Memory B cell (primary cell): Measurements from ENCODE around the gene SLC2A4RG.

Experiments
- ATAC-seq: fragments of 150-1000 bp; cut with Tn5 transposase; 2 replicates; pipeline ENCODE4 v1.10.0; 2021; ENCODE audit warnings: low read depth, mild to moderate bottlenecking, moderate library complexity
- DNase-seq, 2 donors: peaks; one replicate each; pipeline ENCODE4 v3.0.0; 2022; ENCODE audit warnings: low spot score in 2 of 2
- H3K27ac Mint-ChIP-seq: one replicate; pipeline ENCODE4 v1.8.0; 2022; ENCODE audit warnings: mild to moderate bottlenecking, moderate library complexity, mixed read lengths
- H3K27me3 Mint-ChIP-seq: one replicate; pipeline ENCODE4 v1.8.0; 2022; ENCODE audit warnings: mixed read lengths
- H3K36me3 Mint-ChIP-seq: one replicate; pipeline ENCODE4 v1.8.0; 2022; ENCODE audit warnings: mild to moderate bottlenecking, mixed read lengths
- H3K4me1 Mint-ChIP-seq: one replicate; pipeline ENCODE4 v1.8.0; 2022; ENCODE audit warnings: mixed read lengths
- H3K4me3 Mint-ChIP-seq: one replicate; pipeline ENCODE4 v1.8.0; 2022; ENCODE audit warnings: mild to moderate bottlenecking, moderate library complexity, mixed read lengths
- H3K9me3 Mint-ChIP-seq: one replicate; pipeline ENCODE4 v1.8.0; 2022; ENCODE audit warnings: mixed read lengths

SLC2A4RG gene

DNA sequence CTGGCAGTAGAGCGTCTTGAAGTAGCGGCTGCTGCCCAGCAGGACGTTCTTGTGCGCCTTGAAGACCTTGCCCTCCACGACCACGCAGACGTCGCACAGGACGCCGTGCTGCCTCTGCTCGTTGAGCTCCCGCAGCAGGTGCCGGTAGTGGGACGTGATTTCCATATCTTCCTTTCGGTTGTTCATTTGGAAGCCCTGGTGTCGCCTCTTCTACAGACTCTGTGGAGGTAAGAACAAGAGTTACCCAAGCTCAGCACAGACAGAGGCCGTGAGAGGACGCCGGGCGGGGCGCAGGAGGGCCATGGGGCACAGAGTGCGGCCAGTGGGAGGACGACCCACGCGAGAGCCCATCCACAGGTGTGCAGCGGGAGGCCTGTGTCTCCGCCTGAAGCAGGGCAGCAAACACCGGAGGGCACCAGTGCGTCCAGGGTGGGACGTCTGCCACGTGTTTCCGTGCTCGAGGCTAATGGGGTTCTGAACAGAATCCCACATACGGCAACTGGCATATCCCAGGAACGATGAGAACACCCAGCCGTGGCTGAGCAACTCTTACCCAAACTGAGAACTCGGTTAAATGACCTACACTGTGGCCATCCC lies 51.1 kb downstream of the SLC2A4RG start:
- DNase-seq (no peak), ATAC-seq (no peak)
- no peak overlapping the region for H3K27ac Mint-ChIP-seq
- no peaks in the 10 kb centered on the region for H3K36me3 Mint-ChIP-seq
- no peak overlapping the region for H3K4me3 Mint-ChIP-seq
- H3K9me3 Mint-ChIP-seq: no peaks in the 10 kb centered on the region
- H3K27me3 Mint-ChIP-seq: peaks cover 11% of the 10 kb centered on the region
- peaks cover 7% of the 10 kb centered on the region for H3K4me1 Mint-ChIP-seq

GRCh38 chr20:63791497-63792156 lies 52.1 kb downstream of the SLC2A4RG start:
- Mint-ChIP-seq H3K27ac (no peak overlapping the region), H3K4me3 (no peak overlapping the region), H3K36me3 (no peaks in the 10 kb centered on the region), H3K27me3 (peaks cover 15% of the 10 kb centered on the region), H3K9me3 (no peaks in the 10 kb centered on the region), H3K4me1 (peaks cover 2% of the 10 kb centered on the region)
- DNase-seq (no peak), ATAC-seq (no peak)

- DNase-seq: no peak
- H3K4me1 Mint-ChIP-seq: peaks cover 2% of the 10 kb centered on the region
- H3K27ac Mint-ChIP-seq: no peak overlapping the region
- no peak overlapping the region for H3K4me3 Mint-ChIP-seq
- no peak for ATAC-seq
- H3K9me3 Mint-ChIP-seq: no peaks in the 10 kb centered on the region
- peaks cover 14% of the 10 kb centered on the region for H3K27me3 Mint-ChIP-seq
- no peaks in the 10 kb centered on the region for H3K36me3 Mint-ChIP-seq
Measured at GRCh38 chr20:63792866-63793265, 53.3 kb downstream of the SLC2A4RG start.
